SH-SY5Y (cell line): ENCODE data around the gene ANO8.

ENCODE experiments used
- GATA2 ChIP-seq: IDR thresholded peaks from 2 replicates; pipeline ENCODE4 v1.6.1; 2011; ENCODE audit warnings: mild to moderate bottlenecking, low read depth, low read length
- GATA3 ChIP-seq: IDR thresholded peaks from 2 replicates; pipeline ENCODE4 v1.6.1; 2011; ENCODE audit warnings: low read depth, mild to moderate bottlenecking, low read length, moderate library complexity

DNA sequence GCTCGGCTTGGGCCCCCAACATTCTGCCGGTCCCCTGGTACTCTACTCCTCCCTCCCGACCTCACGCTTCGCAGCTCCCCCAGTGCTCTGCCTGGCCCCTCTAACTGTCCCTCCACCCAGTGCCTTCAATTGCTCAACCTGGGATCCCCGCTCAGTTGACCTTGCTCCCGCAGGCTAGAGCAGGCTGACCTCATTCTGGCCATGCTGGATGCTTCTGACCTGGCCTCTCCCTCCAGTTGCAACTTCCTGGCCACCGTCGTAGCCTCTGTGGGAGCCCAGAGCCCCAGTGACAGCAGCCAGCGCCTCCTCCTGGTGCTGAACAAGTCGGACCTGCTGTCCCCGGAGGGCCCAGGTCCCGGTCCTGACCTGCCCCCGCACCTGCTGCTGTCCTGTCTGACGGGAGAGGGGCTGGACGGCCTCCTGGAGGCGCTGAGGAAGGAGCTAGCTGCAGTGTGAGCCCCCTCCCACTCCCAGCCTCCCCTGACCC is 6.3 kb upstream of the ANO8 start:
- TF ChIP-seq GATA2 (no peak), GATA3 (no peak)
